Memory B cell (primary cell): Measurements from ENCODE around the gene ATXN7L2.

Source experiments
- ATAC-seq: fragments of 150-1000 bp; cut with Tn5 transposase; 2 replicates; pipeline ENCODE4 v1.10.0; 2021; ENCODE audit warnings: low read depth, mild to moderate bottlenecking, moderate library complexity
- DNase-seq, 2 donors: peaks; one replicate each; pipeline ENCODE4 v3.0.0; 2022; ENCODE audit warnings: low spot score in 2 of 2
- H3K27ac Mint-ChIP-seq: one replicate; pipeline ENCODE4 v1.8.0; 2022; ENCODE audit warnings: mild to moderate bottlenecking, moderate library complexity, mixed read lengths
- H3K27me3 Mint-ChIP-seq: one replicate; pipeline ENCODE4 v1.8.0; 2022; ENCODE audit warnings: mixed read lengths
- H3K36me3 Mint-ChIP-seq: one replicate; pipeline ENCODE4 v1.8.0; 2022; ENCODE audit warnings: mild to moderate bottlenecking, mixed read lengths
- H3K4me1 Mint-ChIP-seq: one replicate; pipeline ENCODE4 v1.8.0; 2022; ENCODE audit warnings: mixed read lengths
- H3K4me3 Mint-ChIP-seq: one replicate; pipeline ENCODE4 v1.8.0; 2022; ENCODE audit warnings: mild to moderate bottlenecking, moderate library complexity, mixed read lengths
- H3K9me3 Mint-ChIP-seq: one replicate; pipeline ENCODE4 v1.8.0; 2022; ENCODE audit warnings: mixed read lengths

The ATXN7L2 gene

DNA sequence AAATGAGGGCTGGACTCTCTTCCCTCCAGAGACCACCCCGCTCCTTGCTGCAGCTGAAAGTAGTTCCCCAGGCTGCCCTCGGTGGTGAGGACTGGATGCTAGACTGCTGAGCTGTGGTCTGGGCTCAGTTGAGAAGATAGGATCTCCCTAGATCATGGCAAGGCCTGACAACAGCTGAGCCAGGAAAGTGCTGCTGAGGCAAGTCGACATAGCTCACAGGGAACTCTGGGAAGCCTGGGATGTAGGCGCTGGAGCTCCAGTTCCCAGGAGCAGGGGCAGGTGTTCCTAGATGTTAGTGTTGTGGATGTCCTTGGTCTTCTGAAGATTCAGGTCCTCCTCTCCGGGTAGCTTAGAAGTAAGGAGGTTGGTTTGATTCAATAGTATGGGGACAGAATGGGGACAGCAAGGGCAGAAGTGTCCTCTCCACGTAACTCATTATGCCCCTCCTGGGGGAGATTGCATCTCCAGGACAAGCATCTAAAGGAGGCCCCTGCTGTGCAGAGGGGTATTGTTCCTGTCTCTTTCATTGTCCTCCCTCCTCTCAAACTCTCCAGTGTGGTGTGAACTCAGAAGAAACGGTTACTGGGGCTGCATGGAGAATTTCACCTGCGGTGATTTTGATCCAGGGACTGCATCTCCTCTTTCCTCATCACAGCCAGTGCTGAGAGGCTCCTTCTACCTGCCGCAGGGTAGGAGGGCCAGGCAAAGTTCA is 13.9 kb downstream of the ATXN7L2 start:
- ATAC-seq (no peak), DNase-seq (no peak)
- peaks cover 8% of the 10 kb centered on the region for H3K36me3 Mint-ChIP-seq
- H3K4me3 Mint-ChIP-seq, result no peak overlapping the region
- no peak overlapping the region for H3K27ac Mint-ChIP-seq
- H3K4me1 Mint-ChIP-seq, result peaks cover 26% of the 10 kb centered on the region
- H3K9me3 Mint-ChIP-seq, result no peaks in the 10 kb centered on the region
- H3K27me3 Mint-ChIP-seq, result no peaks in the 10 kb centered on the region

DNA sequence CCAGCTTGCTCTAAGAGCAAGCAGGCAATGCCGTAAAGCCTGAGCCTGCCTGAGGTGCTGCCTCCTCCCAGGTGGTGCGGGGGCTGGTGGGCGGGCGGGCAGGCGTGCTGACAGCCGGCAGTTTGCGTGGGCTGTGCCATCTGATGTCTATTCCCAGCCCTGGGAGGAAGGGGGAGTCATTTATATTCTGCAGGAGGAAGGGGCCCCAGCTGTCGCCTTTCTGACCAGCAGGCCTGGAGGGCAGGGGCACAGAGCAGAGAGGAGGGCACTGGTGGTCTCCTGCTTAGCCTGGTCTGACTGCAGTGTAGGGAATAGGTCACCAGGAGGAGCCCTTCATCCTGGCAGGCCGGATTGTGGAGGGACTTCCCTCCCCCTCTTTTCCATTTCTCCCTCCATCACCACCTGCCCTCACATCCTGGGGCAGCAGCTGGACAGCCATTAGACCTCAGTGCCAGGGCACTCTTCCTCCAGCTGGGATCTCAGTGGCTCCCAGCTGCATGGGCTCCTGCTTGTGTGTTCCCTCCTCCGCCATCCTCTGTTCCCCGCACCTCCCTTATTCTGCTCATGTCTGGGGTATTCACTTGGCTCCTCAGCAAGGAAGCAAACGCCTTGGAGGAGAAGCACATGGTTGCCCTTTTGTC is 14.6 kb downstream of the ATXN7L2 start:
- peaks cover 29% of the 10 kb centered on the region for H3K4me1 Mint-ChIP-seq
- H3K27ac Mint-ChIP-seq, result no peak overlapping the region
- no peak for ATAC-seq
- no peaks in the 10 kb centered on the region for H3K27me3 Mint-ChIP-seq
- no peak for DNase-seq
- H3K9me3 Mint-ChIP-seq, result no peaks in the 10 kb centered on the region
- H3K36me3 Mint-ChIP-seq, result peaks cover 8% of the 10 kb centered on the region
- H3K4me3 Mint-ChIP-seq, result no peak overlapping the region

DNA sequence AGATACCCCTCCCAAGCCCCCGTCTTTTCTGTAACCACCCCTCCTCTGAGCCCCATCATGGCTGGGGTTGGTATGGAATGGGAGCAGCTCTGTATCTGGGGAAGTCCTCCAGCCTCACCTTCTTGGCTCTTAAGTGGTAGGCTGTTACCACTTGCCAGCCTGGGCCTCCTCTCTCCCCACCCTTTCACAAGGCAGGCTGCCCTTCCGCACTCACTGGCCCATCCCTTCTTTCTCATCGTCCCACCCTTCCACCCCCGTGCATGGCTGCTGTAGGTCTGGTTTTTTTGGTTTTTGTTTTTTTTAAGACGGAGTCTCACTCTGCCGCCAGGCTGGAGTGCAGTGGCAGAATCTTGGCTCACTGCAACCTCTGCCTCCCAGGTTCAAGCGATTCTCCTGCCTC is 15.4 kb downstream of the ATXN7L2 start:
- ATAC-seq (no peak), DNase-seq (no peak)
- Mint-ChIP-seq H3K4me1 (peaks cover 28% of the 10 kb centered on the region), H3K36me3 (peaks cover 8% of the 10 kb centered on the region), H3K27ac (no peak overlapping the region), H3K4me3 (no peak overlapping the region), H3K27me3 (no peaks in the 10 kb centered on the region), H3K9me3 (no peaks in the 10 kb centered on the region)

DNA sequence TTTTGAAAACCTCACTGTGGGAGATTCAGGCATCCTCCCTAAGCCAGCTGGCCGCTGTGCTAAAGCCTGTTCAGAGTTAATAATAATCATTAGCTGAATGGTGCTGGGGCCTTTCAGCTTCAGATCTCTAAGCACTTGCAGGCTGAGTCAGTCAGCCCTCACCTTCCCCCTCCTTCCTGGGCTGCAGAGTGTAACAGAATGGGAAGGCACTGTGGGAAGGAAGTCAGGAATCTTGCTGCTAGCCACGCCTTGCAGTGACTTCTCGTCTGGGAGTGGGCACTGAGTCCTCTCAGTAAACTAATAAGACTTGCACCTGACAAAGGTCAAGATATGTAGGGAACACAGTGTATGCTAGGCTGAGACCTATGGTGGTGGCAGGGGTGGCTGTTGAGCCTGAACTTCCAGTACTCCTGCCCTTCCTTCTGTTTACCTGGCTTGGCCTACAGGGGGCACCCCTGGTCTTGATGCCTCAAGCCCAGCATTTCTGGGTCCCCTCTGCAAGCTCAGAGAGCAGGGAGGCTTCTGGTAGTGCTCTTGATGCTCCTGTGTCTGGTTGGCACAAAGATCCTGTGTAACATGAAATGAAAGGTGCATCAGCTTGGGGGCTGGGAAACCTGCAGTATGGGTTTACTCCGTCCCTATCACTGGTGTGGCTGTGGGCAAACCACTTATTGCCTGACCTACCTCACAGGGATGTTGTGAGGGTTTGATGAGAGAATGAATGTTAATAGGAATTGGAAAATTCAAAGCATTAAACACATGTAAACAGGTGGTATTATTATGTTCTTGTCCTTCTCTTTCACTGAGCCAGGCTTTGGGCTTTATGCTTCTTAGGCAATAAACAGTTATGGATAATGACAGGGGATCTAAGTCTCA is 16.2 kb downstream of the ATXN7L2 start:
- H3K9me3 Mint-ChIP-seq, result no peaks in the 10 kb centered on the region
- peaks cover 24% of the 10 kb centered on the region for H3K4me1 Mint-ChIP-seq
- ATAC-seq, result no peak
- no peak overlapping the region for H3K27ac Mint-ChIP-seq
- DNase-seq, result no peak
- H3K36me3 Mint-ChIP-seq, result peaks cover 8% of the 10 kb centered on the region
- H3K27me3 Mint-ChIP-seq, result no peaks in the 10 kb centered on the region
- no peak overlapping the region for H3K4me3 Mint-ChIP-seq

DNA sequence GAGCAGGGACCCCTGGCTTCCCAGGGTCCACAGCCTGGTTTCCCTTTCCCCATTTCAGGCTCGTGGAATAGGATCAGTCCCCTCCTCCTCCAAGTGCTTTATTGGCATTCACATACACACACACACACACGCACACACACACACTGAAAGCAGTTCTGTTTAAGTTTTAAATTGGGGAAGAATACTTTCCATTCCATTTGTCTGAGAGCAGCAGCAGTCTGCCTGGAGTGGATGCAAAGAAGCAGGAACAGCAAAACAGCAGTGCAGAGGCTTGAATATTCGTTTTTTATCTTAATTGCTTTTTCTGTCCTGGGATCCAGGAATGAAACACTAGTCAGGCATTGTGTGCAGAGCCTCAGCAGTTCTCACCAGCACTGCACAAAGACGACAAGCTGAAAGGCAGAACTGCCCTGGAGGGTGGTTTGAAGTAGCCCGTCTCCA is 17.3 kb downstream of the ATXN7L2 start:
- DNase-seq (no peak), ATAC-seq (no peak)
- Mint-ChIP-seq H3K4me1 (peaks cover 17% of the 10 kb centered on the region), H3K4me3 (no peak overlapping the region), H3K36me3 (peaks cover 8% of the 10 kb centered on the region), H3K9me3 (no peaks in the 10 kb centered on the region), H3K27me3 (no peaks in the 10 kb centered on the region), H3K27ac (no peak overlapping the region)

DNA sequence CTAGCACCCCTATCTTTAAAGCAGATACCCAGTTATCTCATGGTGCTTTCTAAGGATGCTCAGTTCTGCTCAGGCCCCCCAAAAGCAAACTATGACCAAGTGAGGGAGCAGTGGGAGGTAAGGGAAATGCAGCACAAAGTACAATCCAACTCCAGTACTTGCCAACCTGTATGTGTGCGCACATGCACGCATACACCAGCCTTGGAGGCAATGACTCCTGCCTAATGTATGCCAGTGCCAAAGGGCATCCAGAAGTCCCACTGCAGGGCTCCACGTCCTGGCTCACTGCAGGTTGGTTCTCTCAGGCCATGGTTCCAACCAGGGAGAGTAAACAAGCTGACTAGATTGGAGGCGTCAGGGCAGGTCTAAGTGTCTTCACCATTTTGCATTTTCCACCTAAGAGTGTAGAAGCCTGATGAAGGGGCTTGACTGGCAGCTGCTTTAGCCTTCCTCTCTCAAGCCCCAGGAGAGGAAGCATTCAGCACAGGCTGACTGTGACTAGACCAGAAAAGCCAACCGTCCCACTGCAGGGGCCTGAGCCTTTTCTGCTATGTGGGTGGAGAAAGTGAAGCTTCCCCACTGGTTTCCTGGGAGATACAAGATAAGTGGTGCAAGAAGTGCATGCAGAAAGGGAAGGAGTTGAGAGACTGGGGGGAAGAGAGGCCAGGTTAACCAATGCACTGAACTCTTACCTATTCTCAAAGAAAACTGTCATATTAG is 18.1 kb downstream of the ATXN7L2 start:
- no peaks in the 10 kb centered on the region for H3K27me3 Mint-ChIP-seq
- DNase-seq (no peak), ATAC-seq (no peak)
- H3K4me1 Mint-ChIP-seq, result peaks cover 9% of the 10 kb centered on the region
- H3K4me3 Mint-ChIP-seq, result no peak overlapping the region
- no peak overlapping the region for H3K27ac Mint-ChIP-seq
- no peaks in the 10 kb centered on the region for H3K9me3 Mint-ChIP-seq
- peaks cover under 1% of the 10 kb centered on the region for H3K36me3 Mint-ChIP-seq

DNA sequence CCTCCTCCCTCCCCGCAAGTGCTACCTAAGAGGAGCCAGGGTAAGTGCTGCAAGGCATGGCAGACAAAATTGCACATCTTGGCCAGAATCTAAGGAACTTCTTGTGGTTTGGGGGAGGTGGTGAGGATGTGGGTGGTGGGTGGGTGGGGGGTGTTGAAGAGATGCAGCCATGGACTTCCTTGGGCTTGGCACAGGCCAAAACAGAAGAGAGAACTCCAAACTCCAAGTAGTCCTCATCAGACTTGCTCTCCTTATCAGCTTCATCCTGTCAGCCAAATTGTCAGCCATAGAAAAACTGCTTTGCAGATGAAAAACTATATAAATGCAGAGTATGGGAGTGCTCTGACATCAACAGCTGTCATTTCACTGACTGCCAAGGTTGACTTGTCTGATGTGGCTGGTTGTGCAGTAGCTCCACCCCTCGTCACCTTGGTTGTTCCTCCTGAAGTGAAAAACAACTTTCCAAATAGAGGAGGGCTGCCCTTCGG is 18.7 kb downstream of the ATXN7L2 start:
- no peaks in the 10 kb centered on the region for H3K36me3 Mint-ChIP-seq
- H3K4me3 Mint-ChIP-seq, result no peak overlapping the region
- peaks cover 8% of the 10 kb centered on the region for H3K4me1 Mint-ChIP-seq
- no peaks in the 10 kb centered on the region for H3K9me3 Mint-ChIP-seq
- no peaks in the 10 kb centered on the region for H3K27me3 Mint-ChIP-seq
- no peak overlapping the region for H3K27ac Mint-ChIP-seq
- DNase-seq, result no peak
- ATAC-seq, result no peak

DNA sequence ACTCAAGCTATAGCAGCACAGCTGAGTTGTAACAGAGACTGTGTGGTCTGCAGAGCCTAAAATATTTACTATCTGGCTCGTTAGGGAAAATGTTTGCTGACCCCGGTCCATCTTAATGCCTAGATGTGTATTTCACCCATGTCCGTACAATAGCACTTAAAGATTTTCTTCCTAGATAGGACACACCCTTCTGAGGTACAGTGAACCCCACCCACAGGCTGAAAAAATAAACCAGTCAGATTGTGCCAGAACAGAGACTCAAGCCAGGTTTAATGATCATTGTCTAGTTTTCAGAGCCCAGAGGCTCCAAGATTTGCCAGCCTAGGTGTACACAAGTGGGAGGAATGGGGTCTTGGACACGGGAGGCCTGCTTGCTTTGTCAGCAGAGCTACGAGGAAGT is 20.2 kb downstream of the ATXN7L2 start:
- peaks cover 14% of the 10 kb centered on the region for H3K4me1 Mint-ChIP-seq
- H3K4me3 Mint-ChIP-seq, result no peak overlapping the region
- no peaks in the 10 kb centered on the region for H3K9me3 Mint-ChIP-seq
- H3K27me3 Mint-ChIP-seq, result peaks cover 5% of the 10 kb centered on the region
- H3K27ac Mint-ChIP-seq, result no peak overlapping the region
- no peaks in the 10 kb centered on the region for H3K36me3 Mint-ChIP-seq
- ATAC-seq (no peak), DNase-seq (no peak)

DNA sequence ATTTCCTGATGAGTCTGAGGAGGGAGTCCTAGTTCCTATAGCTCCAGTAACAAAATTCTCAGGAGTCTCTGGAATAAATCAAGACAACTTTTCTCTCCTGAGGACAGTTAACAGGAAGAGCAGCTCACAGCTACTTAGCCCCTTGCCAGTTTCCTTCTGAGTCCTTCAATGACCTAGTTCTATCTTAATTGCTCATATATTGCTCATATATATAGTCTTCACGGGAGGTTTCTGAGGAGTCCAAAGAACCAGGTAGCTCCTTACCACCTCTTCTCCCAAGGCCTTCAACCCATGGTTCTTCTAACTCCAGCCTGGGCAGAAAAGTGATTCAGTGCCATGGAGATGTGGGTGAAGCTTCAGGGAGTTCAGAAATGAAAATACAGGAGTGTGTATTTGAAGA is 21.3 kb downstream of the ATXN7L2 start:
- DNase-seq (no peak), ATAC-seq (no peak)
- H3K9me3 Mint-ChIP-seq, result no peaks in the 10 kb centered on the region
- no peaks in the 10 kb centered on the region for H3K36me3 Mint-ChIP-seq
- no peak overlapping the region for H3K4me3 Mint-ChIP-seq
- no peak overlapping the region for H3K27ac Mint-ChIP-seq
- H3K4me1 Mint-ChIP-seq, result peaks cover 19% of the 10 kb centered on the region
- H3K27me3 Mint-ChIP-seq, result peaks cover 5% of the 10 kb centered on the region

DNA sequence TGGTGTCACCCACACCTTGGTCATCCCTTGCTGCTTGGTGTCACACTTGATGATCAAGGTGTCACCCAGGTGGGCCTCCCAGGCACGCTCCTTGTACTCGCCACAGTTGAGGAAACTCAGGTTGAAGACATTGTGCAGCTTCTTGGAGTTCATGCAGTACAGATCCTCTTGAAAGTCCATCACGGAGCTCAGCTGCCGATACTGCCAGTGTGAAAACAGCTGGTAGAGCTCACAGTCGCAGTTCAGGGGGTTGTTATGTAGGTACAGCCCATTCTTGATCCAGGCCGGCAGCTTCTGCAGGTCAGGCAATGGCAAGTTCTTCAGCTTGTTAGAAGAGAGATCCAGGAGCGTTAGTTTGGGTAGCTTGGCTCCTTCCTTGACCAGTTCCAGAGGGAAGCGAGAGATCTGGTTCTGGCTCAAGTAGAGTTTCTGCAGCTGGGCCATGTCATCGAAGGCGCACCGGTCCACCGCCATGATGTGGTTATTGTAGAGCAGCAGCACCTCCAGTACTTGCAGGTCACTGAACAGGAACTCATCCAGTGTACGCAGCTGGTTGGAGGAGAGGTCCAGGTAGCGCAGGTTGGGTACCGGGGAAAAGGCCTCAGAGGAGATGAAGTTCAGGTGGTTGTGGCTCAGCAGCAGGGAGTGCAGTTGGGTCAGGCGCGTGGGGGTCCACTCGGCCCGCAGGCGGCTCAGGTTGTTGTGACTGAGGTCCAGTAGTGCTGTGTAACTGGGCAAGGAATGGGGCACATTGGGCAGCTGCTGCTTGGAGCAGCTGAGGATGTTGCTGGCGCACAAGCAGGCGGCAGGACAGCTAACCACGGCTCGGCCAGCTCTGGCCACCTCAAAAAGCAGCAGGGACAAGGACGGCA is 24.5 kb downstream of the ATXN7L2 start:
- ATAC-seq (no peak), DNase-seq (no peak)
- H3K27me3 Mint-ChIP-seq, result peaks cover 9% of the 10 kb centered on the region
- H3K9me3 Mint-ChIP-seq, result no peaks in the 10 kb centered on the region
- H3K36me3 Mint-ChIP-seq, result no peaks in the 10 kb centered on the region
- peak overlapping the region; percentile 84 for H3K4me3 Mint-ChIP-seq
- H3K4me1 Mint-ChIP-seq, result peaks cover 20% of the 10 kb centered on the region
- peak overlapping the region; percentile 81 for H3K27ac Mint-ChIP-seq

DNA sequence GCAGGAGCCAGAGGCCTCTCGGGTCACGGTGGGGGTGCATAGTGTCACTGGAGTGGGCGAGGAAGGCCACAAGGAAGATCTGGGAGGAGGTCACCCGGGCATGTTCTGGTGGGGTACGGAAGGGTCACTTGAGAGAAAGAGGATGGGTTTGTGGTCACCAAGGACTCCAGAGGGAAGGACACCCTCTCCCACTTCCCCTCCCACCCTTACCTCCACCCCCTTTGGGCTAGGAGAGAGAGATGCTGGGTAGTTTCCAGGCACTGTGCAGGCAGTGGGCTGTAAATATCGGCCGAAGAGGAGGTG is 25.1 kb downstream of the ATXN7L2 start:
- H3K4me1 Mint-ChIP-seq, result peaks cover 20% of the 10 kb centered on the region
- peak overlapping the region; percentile 81 for H3K27ac Mint-ChIP-seq
- peaks cover 9% of the 10 kb centered on the region for H3K27me3 Mint-ChIP-seq
- H3K9me3 Mint-ChIP-seq, result no peaks in the 10 kb centered on the region
- no peaks in the 10 kb centered on the region for H3K36me3 Mint-ChIP-seq
- DNase-seq (no peak), ATAC-seq (no peak)
- peak overlapping the region; percentile 84 for H3K4me3 Mint-ChIP-seq

DNA sequence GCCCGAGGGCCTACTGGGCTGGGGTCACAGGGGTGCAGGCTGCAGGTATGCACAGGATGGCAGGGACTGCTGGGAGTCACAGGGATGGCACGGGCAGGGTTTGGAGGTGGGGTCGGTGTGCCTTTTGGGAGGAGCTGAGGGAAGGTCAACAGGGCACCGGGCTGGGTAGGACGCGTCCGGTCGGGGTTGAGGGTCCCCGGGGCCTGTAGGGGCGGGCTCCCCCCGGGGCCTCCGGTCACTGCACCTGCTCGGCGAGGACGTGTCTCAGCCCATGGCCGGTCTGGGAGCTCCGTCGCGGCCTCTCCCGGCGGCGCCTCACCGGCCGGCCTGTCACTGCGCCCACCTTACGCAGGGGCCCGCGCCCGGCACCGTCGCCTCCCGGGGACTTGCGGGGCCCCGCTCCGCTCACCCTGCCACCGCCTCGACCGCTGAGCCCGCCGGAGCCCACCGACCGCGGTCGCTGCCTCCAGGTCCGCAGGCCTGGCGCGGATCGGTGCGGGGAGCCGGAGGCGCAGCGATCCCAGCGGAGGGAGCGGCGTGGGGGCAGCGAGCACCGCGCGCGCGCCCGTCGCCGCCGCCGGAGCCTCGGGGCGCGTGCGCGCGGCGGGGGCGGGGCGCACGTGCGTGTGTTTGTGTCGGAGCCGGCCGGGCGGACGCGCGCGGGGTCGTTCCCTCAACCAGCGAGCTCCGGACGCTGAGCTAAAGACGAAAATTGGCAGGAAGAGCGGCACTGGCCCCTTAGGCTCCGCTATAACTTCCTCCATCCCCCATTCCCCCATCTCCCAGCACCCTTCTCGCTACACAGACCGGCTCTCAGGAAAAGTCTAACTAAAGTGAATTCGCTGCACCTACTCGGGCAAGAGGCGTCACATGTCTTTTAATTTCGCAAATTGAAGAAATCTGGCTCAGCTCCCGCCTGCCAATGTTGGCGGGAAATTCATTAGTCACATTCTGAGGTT is 25.8 kb downstream of the ATXN7L2 start, which contains the start of gene AMIGO1:
TSS of gene AMIGO1 (minus strand) at position 552 of the 959 bp plus-strand sequence. CDS start 815 bp downstream, outside the sequence.
- ATAC-seq (peak; percentile 83), DNase-seq (peak; percentile 40 to 58)
- H3K36me3 Mint-ChIP-seq, result no peaks in the 10 kb centered on the region
- H3K4me1 Mint-ChIP-seq, result peaks cover 20% of the 10 kb centered on the region
- H3K27me3 Mint-ChIP-seq, result peaks cover 9% of the 10 kb centered on the region
- peak within 1 kb of the TSS; percentile 81 for H3K27ac Mint-ChIP-seq
- peak within 1 kb of the TSS; percentile 89 for H3K4me3 Mint-ChIP-seq
- no peaks in the 10 kb centered on the region for H3K9me3 Mint-ChIP-seq
